Measurements from ENCODE around the gene LGR6.
"Not testable (repeated sequence)": the region's sequence is repeated elsewhere in the genome, so short reads cannot be mapped to it uniquely, and the experiment has no call there.

LGR6 gene, protein sequence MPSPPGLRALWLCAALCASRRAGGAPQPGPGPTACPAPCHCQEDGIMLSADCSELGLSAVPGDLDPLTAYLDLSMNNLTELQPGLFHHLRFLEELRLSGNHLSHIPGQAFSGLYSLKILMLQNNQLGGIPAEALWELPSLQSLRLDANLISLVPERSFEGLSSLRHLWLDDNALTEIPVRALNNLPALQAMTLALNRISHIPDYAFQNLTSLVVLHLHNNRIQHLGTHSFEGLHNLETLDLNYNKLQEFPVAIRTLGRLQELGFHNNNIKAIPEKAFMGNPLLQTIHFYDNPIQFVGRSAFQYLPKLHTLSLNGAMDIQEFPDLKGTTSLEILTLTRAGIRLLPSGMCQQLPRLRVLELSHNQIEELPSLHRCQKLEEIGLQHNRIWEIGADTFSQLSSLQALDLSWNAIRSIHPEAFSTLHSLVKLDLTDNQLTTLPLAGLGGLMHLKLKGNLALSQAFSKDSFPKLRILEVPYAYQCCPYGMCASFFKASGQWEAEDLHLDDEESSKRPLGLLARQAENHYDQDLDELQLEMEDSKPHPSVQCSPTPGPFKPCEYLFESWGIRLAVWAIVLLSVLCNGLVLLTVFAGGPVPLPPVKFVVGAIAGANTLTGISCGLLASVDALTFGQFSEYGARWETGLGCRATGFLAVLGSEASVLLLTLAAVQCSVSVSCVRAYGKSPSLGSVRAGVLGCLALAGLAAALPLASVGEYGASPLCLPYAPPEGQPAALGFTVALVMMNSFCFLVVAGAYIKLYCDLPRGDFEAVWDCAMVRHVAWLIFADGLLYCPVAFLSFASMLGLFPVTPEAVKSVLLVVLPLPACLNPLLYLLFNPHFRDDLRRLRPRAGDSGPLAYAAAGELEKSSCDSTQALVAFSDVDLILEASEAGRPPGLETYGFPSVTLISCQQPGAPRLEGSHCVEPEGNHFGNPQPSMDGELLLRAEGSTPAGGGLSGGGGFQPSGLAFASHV

GRCh38 chr1:202193614-202194327, at the start of gene LGR6:
TSS of gene LGR6 (plus strand) at chr1:202193799. CDS start at chr1:202193990, 191 bp downstream.
- DNase-seq: no peak

DNA sequence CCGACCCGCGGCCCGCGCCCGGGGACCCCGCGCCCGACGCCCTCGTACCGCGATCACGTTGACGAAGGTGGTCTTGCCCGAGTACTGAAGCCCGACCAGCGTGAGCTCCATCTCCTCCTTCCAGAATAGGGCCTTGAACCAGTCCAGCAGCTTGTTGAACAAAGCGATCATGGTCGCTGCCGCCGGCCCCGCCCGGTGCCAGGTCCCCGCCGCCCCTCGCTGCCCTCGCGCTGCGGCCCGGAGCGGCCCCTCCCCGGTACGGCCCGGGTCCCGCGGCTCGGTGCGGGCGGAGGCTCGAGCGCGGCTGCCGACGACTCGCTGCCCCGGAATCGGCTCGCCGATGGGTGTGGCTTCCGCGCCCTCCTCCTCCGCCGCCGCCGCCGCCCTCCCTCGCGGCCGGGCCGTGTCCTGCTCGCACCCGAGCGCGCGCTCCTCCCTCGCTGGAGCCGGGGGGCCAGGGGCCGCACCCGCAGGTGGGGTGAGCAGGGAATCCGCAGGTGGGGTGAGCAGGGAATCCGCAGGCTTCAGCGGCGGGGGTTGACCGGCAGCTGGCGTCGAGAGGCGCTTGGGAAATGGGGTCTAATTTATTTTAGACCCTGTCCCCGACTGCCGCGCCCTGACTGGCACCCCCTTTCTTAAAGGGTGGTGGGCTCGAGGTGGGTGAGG, 49.1 kb upstream of the LGR6 start, which contains the start of gene ARL8A:
Gene ARL8A, minus strand, starts transcription at position 336 of the 666 bp plus-strand sequence. Its CDS starts 165 bp downstream, at position 171.
- peak; percentile 21 for DNase-seq

DNA sequence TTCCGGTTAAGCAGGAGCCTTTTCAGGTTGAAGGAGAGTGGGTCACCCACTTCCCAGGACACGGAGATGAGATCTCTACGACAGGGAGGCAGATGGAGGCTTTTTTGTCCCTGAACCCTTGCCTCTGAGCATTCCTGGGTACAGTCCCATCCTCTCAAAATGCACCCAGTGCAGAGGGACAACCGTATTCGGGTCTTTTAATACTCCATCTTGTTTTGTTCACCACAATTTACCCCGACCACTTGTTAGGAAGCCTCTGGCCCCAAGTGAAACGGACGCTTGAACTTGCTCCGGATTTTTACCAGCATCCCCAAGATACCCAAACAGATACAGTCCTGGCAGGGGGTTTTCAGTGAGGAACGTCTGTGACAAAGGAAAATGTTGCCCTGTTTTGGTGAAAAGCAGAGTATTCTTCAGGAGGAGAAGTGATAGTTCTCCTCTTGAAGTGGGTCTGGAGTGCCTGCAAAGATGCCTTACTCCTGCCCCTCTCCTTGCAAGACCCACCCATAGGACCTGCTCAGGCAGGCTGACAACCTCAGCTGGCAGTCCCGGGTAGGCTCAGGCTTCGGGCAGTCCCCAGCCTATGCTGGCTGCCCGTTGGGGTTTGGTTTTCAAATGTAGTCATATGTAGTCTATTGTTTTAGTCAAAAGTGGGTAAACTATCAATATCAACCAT, 48.4 kb upstream of the LGR6 start:
- DNase-seq: no peak

GRCh38 chr1:202145744-202146140, 47.9 kb upstream of the LGR6 start:
- not testable (repeated sequence) for DNase-seq

DNA sequence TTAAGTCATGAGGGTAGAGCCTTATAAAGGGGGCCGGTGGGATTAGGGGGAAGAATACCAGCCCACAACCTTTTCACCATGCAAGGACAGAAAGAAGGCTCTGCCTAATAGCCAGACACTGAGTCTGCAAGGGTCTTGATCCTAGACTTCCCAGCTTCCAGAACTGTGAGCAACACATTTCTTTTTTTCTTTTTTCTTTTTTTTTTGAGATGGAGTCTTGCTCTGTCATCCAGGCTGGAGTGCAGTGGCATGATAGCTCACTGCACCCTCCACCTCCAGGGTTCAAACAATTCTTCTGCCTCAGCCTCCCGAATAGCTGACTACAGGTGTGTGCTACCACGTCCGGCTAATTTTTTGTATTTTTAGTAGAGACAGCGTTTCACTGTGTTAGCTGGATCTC, 47.3 kb upstream of the LGR6 start:
- no peak for DNase-seq

- no peak for DNase-seq
Observed at GRCh38 chr1:202146993-202147392, 46.6 kb upstream of the LGR6 start.

GRCh38 chr1:202148391-202148790, 45.2 kb upstream of the LGR6 start:
- DNase-seq: no peak

- no peak for DNase-seq
Observed at GRCh38 chr1:202149566-202149965, 44.0 kb upstream of the LGR6 start.

DNA sequence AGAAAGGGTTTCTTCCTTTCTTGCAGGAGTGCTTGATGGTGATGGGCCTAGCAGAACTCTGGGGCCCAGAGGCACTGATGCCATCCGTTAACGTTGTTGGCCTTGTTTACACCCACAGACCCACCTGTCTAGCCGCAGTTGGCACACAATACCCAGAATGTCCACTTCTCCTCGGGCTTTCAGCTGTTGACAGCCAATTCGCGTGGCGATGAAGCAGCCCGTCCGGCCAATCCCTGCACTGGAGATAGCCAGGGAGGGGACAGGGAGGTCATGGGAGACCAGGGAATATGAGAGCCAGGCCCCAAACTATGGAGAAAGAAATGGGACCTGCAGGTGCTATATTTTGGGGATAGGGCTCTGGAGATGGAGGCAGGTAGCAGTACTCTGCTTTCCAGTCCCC, 43.4 kb upstream of the LGR6 start:
- DNase-seq: no peak

DNA sequence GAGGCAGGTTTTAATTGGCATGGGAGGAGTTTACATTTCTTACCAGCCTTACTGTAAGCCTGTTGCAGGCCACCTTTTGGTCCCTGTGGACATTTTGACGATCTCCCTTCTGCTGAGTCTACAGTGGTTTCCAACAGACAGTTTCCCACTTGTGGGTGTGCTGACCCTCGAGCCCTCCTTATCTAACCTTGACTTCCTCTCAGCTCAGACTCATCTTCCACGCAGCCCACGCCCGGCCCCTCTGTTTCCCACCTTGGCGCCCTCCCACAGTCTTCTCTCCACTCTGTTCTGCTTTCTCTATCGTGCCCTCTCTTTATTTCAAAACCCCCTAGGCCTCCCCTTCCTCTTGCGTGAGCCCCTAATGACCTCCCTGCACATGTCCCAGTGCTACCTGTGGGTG, 43.0 kb upstream of the LGR6 start:
- DNase-seq: no peak

GRCh38 chr1:202151045-202151444, 42.6 kb upstream of the LGR6 start:
- DNase-seq: no peak

DNA sequence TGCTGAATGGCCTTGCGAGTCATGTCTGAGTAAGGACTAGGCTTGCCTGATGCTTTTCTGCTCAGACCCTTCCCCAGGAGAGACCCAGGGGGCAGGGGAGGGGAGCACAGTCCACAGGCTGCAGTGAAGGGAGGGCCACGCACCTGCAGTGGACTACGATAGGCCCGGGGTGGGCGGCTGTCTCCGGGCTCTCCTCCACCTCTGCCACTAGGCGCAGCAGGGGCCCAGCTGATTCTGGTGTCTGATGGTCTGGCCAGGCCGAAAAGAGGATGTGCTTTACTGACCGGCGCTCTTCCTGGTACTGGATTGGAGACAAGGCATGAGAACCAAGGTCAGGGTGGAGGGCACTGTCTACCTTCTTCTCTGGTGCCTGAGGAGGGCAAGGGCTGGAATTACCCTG, 41.2 kb upstream of the LGR6 start:
- no peak for DNase-seq

- DNase-seq: no peak
Observed at GRCh38 chr1:202153284-202153683, 40.3 kb upstream of the LGR6 start.

GRCh38 chr1:202154148-202154765, 39.3 kb upstream of the LGR6 start:
- no peak for DNase-seq

- peak; percentile 39 for DNase-seq
Observed at GRCh38 chr1:202154766-202155477, 38.7 kb upstream of the LGR6 start.

GRCh38 chr1:202155478-202156021, 38.0 kb upstream of the LGR6 start:
- DNase-seq: no peak

DNA sequence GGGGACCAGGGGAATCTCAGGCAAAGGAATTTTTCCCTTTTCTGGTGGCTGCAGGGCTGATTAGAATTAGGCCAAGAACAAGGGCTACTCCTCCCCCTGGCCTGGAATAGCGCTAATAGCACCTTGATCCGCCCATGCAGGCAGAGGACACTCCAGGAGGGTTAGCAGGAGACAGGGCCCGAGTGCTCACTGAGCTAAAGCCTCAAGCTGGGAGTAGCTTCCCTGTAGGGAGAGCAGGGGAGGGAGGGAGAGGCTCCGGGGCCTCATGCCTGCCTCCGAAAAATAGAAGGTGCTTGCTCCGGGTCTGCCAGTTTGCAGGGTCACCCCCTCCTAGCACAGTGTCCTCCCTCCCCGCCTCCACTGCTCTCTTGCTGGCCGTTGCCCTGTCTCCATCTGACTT, 37.0 kb upstream of the LGR6 start:
- no peak for DNase-seq

- DNase-seq: no peak
Observed at GRCh38 chr1:202157945-202158344, 35.7 kb upstream of the LGR6 start.

- peak; percentile 80 for DNase-seq
Observed at GRCh38 chr1:202158810-202159533, 34.6 kb upstream of the LGR6 start.

All from NCI-H526 treated with DMSO at 0.1 percent for 48 hours (cell line).